Renal cortex interstitium (tissue), 15 donors: ENCODE results near the gene C11orf86. TPM values are rescaled to one million over a fixed set of nuclear protein-coding genes. Genes with fewer than 3 reads are reported as not detected.
"Not testable (repeated sequence)": the region's sequence is repeated elsewhere in the genome, so short reads cannot be mapped to it uniquely, and the experiment has no call there.

ENCODE experiments used
- DNase-seq, 11 donors: peaks; one replicate each; pipeline ENCODE4 v3.0.0-alpha.2; 2013; ENCODE audit warnings: low read depth in 9 of 11, low spot score in 4 of 11; ENCODE audit errors: extremely low read depth in 1 of 11
- long read RNA-seq, 16 experiments: transcript quantifications; one replicate each; lab custom pipeline, GENCODE V29; 2026
- polyA plus RNA-seq, 3 donors: library from polyadenylated mRNA; unstranded; fragments of 120-200 nt; gene quantifications; one replicate each; pipeline ENCODE4 v1.2.1, GENCODE V29; 2013; ENCODE audit not compliant: insufficient read length in 3 of 3

The C11orf86 gene, protein sequence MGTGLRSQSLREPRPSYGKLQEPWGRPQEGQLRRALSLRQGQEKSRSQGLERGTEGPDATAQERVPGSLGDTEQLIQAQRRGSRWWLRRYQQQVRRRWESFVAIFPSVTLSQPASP
- polyA plus RNA-seq, result not detected
- long read RNA-seq, donor 1, result 0 reads
- long read RNA-seq, donor 2, result 0 reads
- long read RNA-seq, donor 3, result 0 reads
- long read RNA-seq, donor 4, result 0 reads
- long read RNA-seq, donor 5, result 0 reads
- long read RNA-seq, donor 6, result 0 reads
- long read RNA-seq, donor 7, result 0 reads
- long read RNA-seq, donor 8, result 0 reads
- long read RNA-seq, donor 9, result 0 reads
- long read RNA-seq, donor 10, result 0 reads
- long read RNA-seq, donor 11, result 0 reads
- long read RNA-seq, donor 12, result 0 reads
- long read RNA-seq, donor 13, result 0 reads
- long read RNA-seq, donor 14, result 0 reads
- long read RNA-seq, donor 15, result 0 reads
- long read RNA-seq, donor 16, result 0 reads

DNA sequence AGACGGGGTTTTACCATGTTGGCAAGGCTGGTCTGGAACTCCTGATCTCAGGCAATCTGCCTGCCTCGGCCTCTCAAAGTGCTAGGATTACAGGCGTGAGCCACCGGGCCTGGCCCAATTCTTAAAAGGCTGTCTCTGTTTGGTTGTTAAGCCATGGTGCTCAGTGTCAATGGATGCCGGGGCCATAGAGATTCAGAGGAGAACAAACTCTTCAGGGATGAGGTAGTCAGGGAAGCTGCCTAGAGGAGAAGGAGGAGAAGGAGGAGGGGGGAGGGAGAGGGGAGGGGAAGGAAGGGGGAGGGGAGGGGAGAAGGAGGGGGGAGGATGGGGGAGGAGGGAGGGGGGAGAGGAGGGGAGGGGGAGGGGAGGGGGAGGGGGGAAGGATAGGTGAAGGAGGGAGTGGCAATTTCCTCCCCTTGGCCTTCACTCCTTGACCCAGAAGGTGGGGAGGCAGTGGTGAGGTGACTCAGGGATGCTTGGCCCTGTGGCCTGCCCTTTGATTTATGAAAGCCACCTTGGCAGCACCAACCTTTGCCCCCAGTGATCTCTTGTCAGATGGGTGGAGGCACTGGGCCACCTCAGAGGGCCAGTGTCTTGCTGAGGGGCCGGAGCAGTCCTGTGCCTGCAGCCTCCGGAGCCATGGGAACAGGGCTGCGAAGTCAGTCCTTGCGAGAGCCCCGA lies at the start of gene C11orf86:
C11orf86 (plus strand) TSS at position 581 of the 681 bp plus-strand sequence; CDS start at position 640, 59 bp downstream.
- no peak for DNase-seq

DNA sequence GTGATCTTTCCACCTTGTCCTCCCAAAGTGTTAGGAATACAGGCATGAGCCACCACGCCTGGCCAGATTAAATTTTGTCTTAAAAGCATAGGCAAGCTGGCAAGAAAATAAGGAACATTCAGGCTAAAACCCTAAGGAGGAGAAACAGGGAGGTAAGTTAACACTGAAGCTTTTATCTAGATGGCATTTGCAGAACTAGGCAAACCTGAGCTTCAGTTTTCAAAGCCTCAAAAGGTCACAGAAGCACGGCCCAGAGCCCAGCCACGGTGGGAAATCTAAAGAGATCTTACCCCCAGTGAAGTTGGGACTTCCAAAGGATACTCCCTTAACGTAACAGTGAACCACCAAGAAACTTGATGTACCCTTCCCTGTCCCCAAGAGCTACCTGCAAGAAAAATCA lies 45.4 kb upstream of the C11orf86 start:
- DNase-seq, result no peak

DNA sequence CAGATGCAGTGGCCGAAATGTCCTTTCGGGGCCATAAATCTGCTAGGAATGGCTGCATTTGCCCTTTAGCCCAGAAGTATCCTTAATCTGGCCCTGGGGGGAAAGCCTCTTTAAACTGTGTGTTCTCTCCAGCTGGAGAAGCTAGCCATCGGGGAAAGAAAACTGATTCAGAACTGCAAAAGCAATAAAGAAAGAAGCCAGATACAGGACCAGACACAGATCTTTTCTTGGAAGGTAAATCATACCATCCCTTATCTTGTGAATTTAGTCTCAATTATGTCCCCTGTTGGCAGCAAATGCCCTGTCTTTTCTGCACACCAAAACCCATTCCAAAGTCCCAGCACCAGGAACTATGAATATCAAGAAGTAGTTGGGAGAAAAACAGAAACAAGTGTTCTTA lies 42.6 kb upstream of the C11orf86 start:
- no peak for DNase-seq

DNA sequence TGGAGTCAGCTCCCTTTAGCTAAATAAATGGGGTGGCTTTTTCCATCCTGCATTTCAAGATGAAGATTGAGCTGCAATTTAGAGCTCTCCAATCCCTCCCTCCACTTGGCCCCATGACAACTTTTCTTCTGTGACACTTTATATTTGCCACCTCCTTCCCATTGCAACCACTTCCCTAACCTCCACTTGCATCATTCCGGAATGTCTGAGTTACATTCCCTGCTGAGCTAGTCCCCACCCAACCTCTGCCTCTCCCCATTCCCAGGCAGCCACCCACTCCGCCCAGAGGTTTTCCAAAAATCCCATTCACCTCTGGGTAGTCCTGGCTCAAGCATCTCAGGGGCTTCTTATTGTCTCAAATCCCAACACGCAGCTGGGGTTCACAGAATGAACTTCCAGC lies 41.6 kb upstream of the C11orf86 start:
- no peak for DNase-seq

DNA sequence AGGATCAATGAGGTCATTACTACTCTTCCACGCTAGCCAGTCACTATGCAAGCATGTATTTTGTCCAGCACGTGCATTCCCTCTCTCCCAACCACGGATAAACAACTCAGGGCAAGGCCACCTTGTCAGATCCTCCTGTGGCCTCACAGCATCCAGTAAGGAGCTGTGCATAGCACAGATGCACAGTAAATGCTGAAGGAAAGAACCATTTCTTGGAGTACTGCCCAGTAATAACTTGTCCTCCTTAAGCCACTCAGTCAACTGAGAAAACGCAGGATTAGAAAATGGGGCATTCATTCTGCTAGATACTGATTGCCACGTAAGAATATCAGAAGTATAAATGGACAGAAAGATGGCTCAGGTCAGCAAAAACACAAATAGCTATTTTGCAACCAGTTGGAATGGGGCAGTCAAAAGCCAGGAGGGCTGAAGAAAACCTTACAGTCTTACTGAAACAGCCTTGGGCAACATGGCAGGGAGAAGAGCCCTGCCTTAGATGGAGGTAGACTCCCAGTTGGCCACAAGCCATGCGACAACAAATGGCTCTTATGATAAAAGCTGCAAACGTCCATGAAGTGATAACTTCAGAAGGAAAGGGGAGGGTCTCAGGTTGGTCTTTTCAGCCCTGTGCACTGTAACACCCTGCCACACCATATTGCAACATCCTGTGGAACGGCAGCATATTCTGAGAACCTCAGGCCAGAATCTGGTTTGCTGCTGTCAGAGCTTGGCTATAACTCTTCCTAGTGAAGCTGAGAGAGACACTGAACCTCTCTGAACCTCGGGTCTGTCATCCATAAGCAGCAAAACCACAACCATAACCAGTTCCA lies 39.9 kb upstream of the C11orf86 start:
- DNase-seq, result no peak

DNA sequence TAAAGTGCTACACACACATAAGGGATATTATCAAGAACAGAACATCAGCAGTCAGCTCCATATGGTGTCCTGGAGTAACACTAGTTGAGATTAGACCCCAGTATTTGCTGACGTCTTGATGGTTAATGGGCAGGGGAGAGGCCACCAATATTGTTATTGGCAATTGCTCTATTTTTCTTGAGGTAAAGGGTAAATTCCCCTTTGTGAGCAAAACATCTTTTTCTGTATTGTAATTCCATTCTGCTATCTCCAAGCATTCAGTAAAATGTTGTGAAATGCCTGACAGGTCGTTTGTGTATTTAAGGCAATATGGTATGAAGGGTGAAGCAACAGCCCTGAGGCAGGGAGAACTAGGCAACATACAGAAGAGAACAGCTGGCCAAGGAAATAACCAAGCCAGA lies 38.8 kb upstream of the C11orf86 start:
- no peak for DNase-seq

DNA sequence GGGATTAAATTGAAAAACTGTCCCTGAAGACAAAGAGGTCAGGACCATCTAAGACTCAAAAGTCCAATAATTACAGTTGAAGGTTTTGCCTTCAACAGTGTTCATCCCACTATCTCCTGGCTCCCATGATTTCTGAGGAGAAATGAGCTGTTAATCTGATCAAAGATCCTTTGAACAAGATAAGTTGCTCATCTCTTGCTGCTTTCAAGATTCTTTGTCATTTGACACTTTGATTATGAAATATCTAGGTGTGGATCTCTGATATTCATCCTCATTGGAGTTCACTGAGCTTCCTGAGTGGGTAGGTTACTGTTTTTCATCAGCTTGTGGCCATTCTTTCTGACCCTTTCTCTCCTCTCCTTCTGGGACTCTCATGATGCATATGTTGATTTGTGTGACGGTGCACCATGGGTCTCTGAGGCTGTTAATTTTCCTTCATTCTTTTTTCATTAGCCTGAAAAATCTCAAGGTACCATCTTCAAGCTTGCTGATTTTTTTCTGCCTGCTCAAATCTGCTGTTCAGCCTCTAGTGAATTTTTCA lies 37.8 kb upstream of the C11orf86 start:
- DNase-seq, result no peak

DNA sequence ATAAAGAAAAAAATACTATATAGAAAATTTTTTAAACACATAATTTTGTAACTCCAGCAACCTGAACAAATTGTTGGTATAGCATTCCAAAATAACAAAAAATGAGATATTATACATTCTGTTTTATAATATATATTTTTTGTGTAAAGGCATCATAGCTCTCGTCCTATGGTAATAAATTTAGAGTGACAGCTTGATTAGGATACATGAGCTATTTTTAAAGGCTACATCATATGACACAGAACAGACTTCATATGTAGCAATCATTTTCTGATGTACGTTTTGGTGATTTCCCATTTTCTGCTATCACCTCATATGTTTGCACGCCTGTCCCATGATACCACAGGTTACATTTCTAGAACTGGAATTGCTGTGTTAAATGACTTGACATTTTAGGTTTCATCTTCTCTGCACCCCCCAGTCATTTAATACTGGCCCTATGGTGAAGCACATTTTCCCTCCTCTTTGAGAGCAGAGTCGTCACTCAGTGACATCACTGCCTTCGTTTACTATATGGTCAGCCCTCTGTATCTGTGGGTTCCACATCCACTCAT lies 36.4 kb upstream of the C11orf86 start:
- no peak for DNase-seq

DNA sequence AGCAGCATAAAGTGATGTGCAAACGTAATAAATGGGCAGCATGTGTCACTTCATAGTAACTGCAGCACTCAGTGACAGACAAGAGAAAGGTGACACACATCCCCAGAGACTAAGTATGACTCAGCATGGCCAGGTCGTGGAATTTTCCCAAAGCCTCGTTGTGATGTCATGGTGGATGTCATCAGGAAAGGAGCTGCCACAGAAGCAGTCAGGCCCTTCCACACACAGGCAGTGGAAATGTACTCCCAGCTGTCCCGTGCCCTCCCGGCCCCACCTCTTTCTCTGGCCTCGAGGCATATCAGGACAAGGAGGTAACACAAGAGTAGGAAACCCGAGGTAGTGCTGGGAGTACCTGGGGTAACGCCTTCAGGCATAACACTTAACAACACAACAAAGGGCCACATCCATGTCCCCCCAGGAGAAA lies 25.0 kb upstream of the C11orf86 start:
- peak in 1 of 11 donors; percentile 13 for DNase-seq

DNA sequence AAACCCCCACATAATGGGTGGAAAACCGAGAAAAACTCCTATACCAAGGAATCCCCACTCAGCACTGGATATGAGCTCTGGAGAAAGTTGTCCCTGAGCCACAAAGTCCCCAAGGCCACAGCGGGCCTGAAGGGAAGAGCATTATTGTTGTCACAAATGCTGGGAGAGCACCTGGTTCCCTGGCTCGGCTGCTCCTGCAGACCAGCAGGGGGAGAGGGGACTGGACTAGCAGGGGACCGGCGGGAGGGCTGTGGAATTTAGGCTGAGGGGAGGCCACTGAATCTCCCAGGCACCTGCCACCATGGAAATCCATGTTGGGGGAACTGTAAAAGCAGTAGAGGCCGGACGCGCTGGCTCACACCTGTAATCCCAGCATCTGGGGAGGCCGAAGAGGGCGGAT lies 24.0 kb upstream of the C11orf86 start:
- DNase-seq, result no peak

DNA sequence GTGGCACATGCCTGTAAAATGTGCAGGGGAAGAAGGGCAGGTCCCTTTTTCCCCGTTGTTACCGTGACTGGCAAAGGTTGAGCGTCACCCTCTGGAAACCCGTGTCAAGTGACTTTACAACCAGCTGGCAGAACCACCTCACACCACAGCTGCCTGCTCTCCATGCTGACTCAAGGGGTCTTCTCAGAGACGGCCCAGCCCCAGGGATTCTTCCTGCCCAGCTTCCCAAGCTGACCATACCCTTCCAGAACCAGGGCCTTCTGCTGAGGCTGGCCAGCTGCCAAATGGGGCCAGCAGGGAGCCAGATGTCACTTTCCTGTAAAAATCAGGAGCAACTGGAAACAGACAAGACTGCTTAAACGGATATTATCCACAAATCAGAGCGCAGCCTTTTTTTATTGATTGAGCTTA lies 23.2 kb upstream of the C11orf86 start:
- no peak for DNase-seq

DNA sequence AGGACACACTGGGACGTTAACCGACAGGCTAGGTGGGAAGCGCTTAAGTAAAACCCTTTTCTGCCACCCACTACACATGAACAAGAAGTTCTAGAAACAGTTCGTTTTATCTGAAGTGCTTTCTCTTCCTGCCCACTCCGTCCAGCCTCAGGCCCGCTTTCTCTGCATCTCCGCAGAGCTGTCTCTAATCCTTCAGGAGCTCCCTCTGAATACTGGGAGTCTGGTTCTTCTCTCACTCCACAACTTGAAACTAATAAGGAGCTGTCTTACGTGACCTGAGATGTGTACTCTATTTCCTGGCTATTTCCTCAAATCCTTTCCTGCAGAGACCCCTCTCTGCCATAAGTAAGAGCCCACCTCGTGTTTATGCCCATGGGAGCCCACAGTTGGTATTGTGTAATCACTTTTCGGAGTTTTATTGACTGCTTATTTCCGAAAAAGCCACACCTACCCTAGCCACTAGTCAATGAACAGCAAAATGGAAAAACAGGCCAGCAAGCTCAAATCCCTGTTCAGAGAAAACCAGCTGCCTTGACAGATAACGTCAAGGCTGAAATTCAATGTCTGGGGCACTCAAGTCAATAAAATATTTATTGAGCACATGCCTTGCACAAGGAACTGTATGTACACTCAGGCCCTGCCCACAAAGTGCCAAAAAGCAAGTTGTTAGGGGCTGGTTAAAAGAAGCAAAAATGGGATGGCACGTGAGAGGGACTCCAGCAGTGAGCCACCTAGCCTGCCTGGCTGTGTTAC lies 21.8 kb upstream of the C11orf86 start:
- no peak for DNase-seq

DNA sequence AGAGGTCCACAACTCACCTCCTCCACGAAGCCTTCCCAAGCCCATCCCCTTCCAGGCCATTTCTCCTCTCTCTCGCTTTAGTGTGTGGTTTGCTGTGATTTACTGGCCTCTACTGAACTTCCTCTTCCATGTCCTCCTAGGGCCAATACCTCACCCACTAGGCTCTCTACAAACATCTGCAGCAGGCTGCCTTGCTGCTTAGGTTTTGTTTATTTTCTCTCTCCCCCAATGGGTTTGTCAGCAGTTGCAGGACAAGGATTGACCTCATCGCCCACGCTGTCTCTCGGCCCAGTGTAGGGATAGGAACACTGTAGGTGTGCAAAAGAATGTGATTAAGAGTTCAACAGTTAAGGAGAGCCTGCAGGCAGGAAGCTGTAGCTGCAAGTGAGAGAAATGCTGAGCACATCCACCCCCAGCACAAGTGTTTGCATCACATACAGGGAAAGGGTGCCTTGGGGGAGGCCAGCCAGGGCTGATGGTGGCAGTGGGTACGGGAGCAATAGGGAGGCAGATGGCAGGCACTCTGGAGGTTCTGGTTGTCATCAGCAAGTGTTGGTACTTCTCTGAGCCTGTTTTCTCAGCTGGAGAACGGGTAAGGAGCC lies 18.3 kb upstream of the C11orf86 start:
- peak in 1 of 11 donors; percentile 20 for DNase-seq

DNA sequence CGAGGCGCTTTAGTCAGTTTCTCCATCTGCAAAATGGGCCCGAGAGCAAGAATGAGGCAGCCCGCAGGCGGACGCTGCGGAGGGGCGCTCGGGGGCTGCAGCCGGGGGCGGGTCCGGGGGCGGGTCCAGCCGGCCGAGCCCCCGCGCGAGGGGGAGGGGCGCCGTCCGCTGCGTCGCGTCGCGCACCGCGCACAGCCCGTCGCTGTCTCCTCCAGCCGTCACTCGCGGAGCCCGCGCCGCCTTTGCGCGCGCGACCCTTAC lies 17.2 kb upstream of the C11orf86 start:
- DNase-seq, result peak in 1 of 11 donors; percentile 49

DNA sequence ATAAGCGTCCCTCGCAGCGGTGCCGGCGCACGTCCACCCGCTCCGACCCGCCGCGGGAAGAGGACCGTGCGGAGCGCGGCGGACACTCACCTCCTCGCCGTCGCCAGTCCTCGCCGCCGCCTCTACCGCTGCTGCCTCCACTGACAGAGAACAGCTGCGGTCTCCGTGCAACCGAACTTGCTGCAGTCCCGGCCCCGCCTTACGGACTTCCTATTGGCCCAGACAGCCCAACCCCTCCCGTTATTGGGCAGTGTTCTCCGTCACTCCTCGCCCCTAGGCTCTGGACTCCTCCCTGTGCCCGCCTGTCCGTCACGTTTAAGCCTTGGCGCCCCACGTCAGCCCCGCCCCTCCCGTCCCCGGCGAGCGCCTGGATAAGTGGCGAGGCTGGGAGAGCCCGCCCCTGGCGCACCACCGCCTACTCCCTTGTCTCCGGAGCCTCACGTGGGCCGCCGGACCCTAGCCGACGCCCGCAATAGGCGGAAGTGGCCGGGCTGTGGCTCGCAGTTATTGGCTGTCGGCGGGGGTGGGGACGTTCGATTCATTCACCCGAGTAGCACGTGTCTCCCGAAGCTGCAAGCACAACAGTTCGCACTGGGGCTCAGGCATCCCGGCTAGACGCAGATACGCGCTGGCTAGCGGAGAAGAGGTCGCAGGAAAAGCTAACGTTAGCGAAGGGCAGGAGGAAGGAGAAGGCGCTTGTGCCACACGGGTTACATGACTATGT lies 16.7 kb upstream of the C11orf86 start, which contains the start of gene PC:
PC (minus strand) TSS at position 152 of the 724 bp plus-strand sequence. CDS start 86,224 bp downstream, outside the sequence.
- DNase-seq, result peak; percentile 94 to 99 (median 99)

DNA sequence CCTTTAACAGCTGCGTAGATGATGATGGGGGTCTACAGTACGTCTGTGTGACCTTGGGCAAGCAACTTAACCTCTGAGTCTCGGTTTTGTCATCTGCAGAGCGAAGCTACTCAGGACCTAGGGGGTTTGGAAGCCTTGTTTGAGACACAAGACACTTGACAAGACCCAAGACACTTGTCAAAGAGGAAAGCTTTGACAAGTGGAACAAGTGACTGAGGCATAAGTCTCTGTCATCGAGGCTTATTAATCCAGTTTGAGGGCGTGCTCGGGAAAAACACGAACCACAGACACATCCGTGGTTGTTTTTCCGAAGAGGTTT lies 16.2 kb upstream of the C11orf86 start:
- DNase-seq, result no peak

DNA sequence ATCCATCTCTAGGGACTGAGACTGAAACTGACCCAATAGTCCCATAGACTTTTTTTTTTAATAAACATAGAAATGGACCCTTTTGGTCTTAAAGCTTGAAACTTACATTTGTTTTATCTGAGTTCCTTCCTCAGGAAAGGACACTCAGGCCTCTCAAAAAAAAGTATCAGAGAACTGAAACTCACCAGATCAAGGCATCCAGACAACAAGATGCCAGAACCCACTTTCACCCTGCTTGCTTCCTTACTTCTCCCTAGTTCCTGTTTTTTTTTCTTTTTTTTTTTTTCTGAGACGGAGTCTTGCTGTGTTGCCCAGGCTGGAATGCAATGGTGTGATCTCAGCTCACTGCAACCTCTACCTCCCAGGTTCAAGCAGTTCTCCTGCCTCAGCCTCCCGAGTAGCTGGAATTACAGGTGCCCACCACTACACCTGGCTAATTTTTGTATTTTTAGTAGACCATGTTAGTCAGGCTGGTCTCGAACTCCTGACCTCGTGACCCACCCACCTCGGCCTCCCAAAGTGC lies 13.4 kb upstream of the C11orf86 start:
- not testable (repeated sequence) for DNase-seq
